ENCODE data around the gene MTMR3. TPM values are rescaled to one million over a fixed set of nuclear protein-coding genes. Genes with fewer than 3 reads are reported as not detected.

The MTMR3 gene
- total RNA-seq, 1 experiment from 2014 or later = 27.0 TPM

DNA sequence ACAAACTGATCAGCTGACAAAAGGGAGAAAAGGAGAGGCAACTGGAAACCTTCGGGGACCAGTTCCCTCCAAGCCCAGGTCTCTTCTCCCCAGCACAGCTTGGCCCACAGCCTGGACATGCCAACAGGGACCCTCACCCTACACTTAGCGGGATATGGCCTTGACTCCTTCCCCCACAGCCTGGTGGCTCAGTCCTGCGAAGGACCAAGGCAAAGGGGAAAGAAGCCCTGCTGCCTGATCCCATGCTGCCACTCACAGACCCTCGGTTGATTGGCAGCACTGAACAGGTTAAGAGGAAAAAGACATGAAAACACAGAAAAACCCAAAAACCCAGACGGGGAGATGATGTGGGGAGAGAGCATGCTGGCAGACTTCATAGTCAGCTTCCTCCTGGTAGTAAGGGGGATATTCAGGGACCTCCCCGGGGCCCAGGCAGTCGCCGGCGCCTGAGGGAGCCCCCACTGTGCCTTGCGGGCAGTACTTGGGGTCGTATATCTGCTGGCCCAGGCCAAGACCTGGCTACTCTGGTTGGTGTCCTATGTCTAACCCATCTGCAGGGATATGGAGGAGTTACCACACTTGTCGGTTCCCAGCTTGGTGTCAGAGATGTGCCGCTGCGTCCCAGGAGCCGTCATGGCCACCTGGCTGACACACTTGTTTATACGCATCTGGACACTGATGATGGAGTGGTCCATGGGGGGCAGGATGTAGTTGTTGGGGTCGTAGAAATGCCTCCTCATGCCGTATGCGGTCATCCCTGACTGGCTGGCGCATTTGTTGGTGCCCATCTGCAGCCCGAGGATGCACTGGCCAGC is 163.1 kb downstream of the MTMR3 start:
- no peaks in the 10 kb centered on the region for H3K9me2 ChIP-seq (ENCODE audit: insufficient read depth)
- no peak overlapping the region for H3K9ac ChIP-seq (ENCODE audit: low read length)
- H4K20me1 ChIP-seq (ENCODE audit: insufficient read depth) = no peaks in the 10 kb centered on the region
- no peaks in the 10 kb centered on the region for H3K79me2 ChIP-seq (ENCODE audit: insufficient read depth, low read length)
- no peak for ATAC-seq
- intact Hi-C loops (cut with micrococcal nuclease) = no loop called here
- RAD21 ChIA-PET (ENCODE audit: low non-redundant PET in 1 of 2, low total read pairs in 2 of 2, uncharacterized antibody in 2 of 2, unreplicated experiment in 2 of 2) = no interaction called here
- no peak for DNase-seq (ENCODE audit: low read depth, low spot score)
- no TSS peak for BruUV-seq (replicated peaks)
- TF ChIP-seq POLR2AphosphoS5 (IDR thresholded peaks at IDR 0.05; ENCODE audit: low read depth, low read length) = no peak
- TF ChIP-seq SRF (IDR thresholded peaks at IDR 0.05; ENCODE audit: low read depth) = no peak
- no peak for TF ChIP-seq POLR2A (IDR thresholded peaks at IDR 0.05; ENCODE audit: borderline replicate concordance, extremely low read depth, insufficient read depth, insufficient read length)
- no peak for TF ChIP-seq ZFX (IDR thresholded peaks at IDR 0.05)
- TF ChIP-seq SP1 (IDR thresholded peaks at IDR 0.05; ENCODE audit: low read depth) = no peak
- TF ChIP-seq, protein P1, sequence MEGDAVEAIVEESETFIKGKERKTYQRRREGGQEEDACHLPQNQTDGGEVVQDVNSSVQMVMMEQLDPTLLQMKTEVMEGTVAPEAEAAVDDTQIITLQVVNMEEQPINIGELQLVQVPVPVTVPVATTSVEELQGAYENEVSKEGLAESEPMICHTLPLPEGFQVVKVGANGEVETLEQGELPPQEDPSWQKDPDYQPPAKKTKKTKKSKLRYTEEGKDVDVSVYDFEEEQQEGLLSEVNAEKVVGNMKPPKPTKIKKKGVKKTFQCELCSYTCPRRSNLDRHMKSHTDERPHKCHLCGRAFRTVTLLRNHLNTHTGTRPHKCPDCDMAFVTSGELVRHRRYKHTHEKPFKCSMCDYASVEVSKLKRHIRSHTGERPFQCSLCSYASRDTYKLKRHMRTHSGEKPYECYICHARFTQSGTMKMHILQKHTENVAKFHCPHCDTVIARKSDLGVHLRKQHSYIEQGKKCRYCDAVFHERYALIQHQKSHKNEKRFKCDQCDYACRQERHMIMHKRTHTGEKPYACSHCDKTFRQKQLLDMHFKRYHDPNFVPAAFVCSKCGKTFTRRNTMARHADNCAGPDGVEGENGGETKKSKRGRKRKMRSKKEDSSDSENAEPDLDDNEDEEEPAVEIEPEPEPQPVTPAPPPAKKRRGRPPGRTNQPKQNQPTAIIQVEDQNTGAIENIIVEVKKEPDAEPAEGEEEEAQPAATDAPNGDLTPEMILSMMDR (IDR thresholded peaks at IDR 0.05 in 2 of 3, conservative IDR thresholded peaks at IDR 0.05 in 1 of 3; ENCODE audit: borderline replicate concordance in 1 of 3, insufficient read depth in 1 of 3, low read depth in 2 of 3, low read length in 2 of 3) = no peak
- no peak for TF ChIP-seq CBX3 (IDR thresholded peaks at IDR 0.05; ENCODE audit: low read depth)
- TF ChIP-seq EZH2 (IDR thresholded peaks at IDR 0.05) = no peak
- TF ChIP-seq, protein P2, sequence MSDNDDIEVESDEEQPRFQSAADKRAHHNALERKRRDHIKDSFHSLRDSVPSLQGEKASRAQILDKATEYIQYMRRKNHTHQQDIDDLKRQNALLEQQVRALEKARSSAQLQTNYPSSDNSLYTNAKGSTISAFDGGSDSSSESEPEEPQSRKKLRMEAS (IDR thresholded peaks at IDR 0.05) = no peak
- no peak overlapping the region for H3K27ac ChIP-seq (ENCODE audit: low read depth, low read length)
- H3K4me1 ChIP-seq (ENCODE audit: control insufficient read depth in 1 of 2, insufficient read depth in 2 of 2, low read length in 2 of 2) = peaks cover 21 to 27% of the 10 kb centered on the region in 2 experiments
- POLR2A ChIA-PET = no interaction called here
- H3K4me2 ChIP-seq (ENCODE audit: low read length) = no peak overlapping the region
- no peaks in the 10 kb centered on the region for H3K9me3 ChIP-seq (ENCODE audit: control insufficient read depth in 1 of 2, insufficient read depth in 1 of 2, low read depth in 1 of 2, low read length in 2 of 2)
- no peak overlapping the region for H3K4me3 ChIP-seq (replicated peaks in 1 of 2; ENCODE audit: low read depth in 1 of 2, low read length in 2 of 2)
- no peaks in the 10 kb centered on the region for H3K36me3 ChIP-seq (ENCODE audit: control insufficient read depth in 1 of 2, insufficient read depth in 2 of 2, low read length in 2 of 2)
- no peak overlapping the region for H2AFZ ChIP-seq (ENCODE audit: low read depth, low read length, poor library complexity, severe bottlenecking)
- H3K27me3 ChIP-seq (ENCODE audit: insufficient read depth, low read length) = no peaks in the 10 kb centered on the region
- CTCF ChIA-PET = no interaction called here

Data from HCT116 (cell line).